Mesendoderm (in vitro differentiated cells): Measurements from ENCODE around the gene MPZL1.

ENCODE experiments used
- DNase-seq: peaks from one replicate; pipeline ENCODE4 v3.0.0; 2013
- H2AK5ac ChIP-seq: 2 replicates; pipeline ENCODE4 v1.6.1; 2013; ENCODE audit warnings: low read length, inconsistent platforms
- H2BK120ac ChIP-seq: 2 replicates; pipeline ENCODE4 v1.6.1; 2013; ENCODE audit warnings: low read depth, mild to moderate bottlenecking, low read length, moderate library complexity, mixed read lengths
- H2BK15ac ChIP-seq: replicated peaks from 2 replicates; pipeline ENCODE4 v1.6.1; 2013; ENCODE audit warnings: low read depth, mild to moderate bottlenecking, moderate library complexity
- H2BK5ac ChIP-seq: 2 replicates; pipeline ENCODE4 v1.6.1; 2013; ENCODE audit warnings: low read length, inconsistent platforms
- H3K18ac ChIP-seq: 2 replicates; pipeline ENCODE4 v1.6.1; 2013; ENCODE audit warnings: mild to moderate bottlenecking, low read length, mixed read lengths
- H3K23ac ChIP-seq: one replicate; pipeline ENCODE4 v1.6.1; 2013; ENCODE audit warnings: low read length
- H3K27ac ChIP-seq: 2 replicates; pipeline ENCODE4 v1.5.1; 2013; ENCODE audit warnings: low read depth, mild to moderate bottlenecking, inconsistent platforms, low read length, moderate library complexity
- H3K27me3 ChIP-seq: 2 replicates; pipeline ENCODE4 v1.6.1; 2013; ENCODE audit warnings: low read length, control low read depth, mild to moderate bottlenecking, inconsistent platforms; ENCODE audit not compliant: insufficient read depth, poor library complexity
- H3K36me3 ChIP-seq: 2 replicates; pipeline ENCODE4 v1.6.1; 2013; ENCODE audit warnings: low read length, inconsistent platforms; ENCODE audit not compliant: control insufficient read depth, insufficient read depth
- H3K4ac ChIP-seq: one replicate; pipeline ENCODE4 v1.6.1; 2013; ENCODE audit warnings: low read depth, mild to moderate bottlenecking, low read length, moderate library complexity
- H3K4me1 ChIP-seq: 2 replicates; pipeline ENCODE4 v1.6.1; 2013; ENCODE audit warnings: low read depth, low read length, inconsistent platforms; ENCODE audit not compliant: control insufficient read depth
- H3K4me2 ChIP-seq: 2 replicates; pipeline ENCODE4 v1.6.1; 2013; ENCODE audit warnings: low read length
- H3K4me3 ChIP-seq: 2 replicates; pipeline ENCODE4 v1.5.1; 2013; ENCODE audit warnings: mild to moderate bottlenecking, low read length
- H3K56ac ChIP-seq: one replicate; pipeline ENCODE4 v1.6.1; 2013; ENCODE audit warnings: low read length
- H3K79me1 ChIP-seq: 2 replicates; pipeline ENCODE4 v1.6.1; 2013; ENCODE audit warnings: low read length, inconsistent platforms
- H3K79me2 ChIP-seq: 2 replicates; pipeline ENCODE4 v1.6.1; 2013; ENCODE audit warnings: mild to moderate bottlenecking, low read length; ENCODE audit not compliant: control insufficient read depth, insufficient read depth
- H3K9ac ChIP-seq: 2 replicates; pipeline ENCODE4 v1.6.1; 2013; ENCODE audit warnings: low read length, inconsistent platforms
- H4K5ac ChIP-seq: one replicate; pipeline ENCODE4 v1.6.1; 2013; ENCODE audit warnings: low read length
- H4K8ac ChIP-seq: one replicate; pipeline ENCODE4 v1.6.1; 2013; ENCODE audit warnings: low read depth, mild to moderate bottlenecking, control low read depth, low read length, moderate library complexity
- WGBS: extraction: QIAGEN DNeasy Blood & Tissue Kit; methylation state at CpG from one replicate; pipeline ENCODE4 v1.1.7; 2013; ENCODE audit warnings: low lambda C conversion rate, missing lambda C conversion rate; ENCODE audit not compliant: insufficient coverage; ENCODE audit errors: extremely low coverage; 5-methylcytosine and 5-hydroxymethylcytosine counted together

The MPZL1 gene

GRCh38 chr1:167705250-167705649, 16.5 kb upstream of the MPZL1 start:
- Histone ChIP-seq H3K18ac (no peak overlapping the region), H3K23ac (no peak overlapping the region), H3K56ac (no peak overlapping the region), H3K27ac (no peak overlapping the region), H3K79me1 (no peaks in the 10 kb centered on the region), H3K27me3 (no peaks in the 10 kb centered on the region), H2BK5ac (no peak overlapping the region), H3K79me2 (no peaks in the 10 kb centered on the region), H3K9ac (no peak overlapping the region), H2BK15ac (no peak overlapping the region), H3K4me3 (no peak overlapping the region), H4K5ac (no peak overlapping the region), H3K4me1 (peaks cover 11% of the 10 kb centered on the region), H3K4me2 (no peak overlapping the region), H2AK5ac (no peak overlapping the region), H3K36me3 (no peaks in the 10 kb centered on the region), H3K4ac (no peak overlapping the region), H2BK120ac (no peak overlapping the region), H4K8ac (no peak overlapping the region)
- peak; percentile 77 for DNase-seq
- no CpG with 5 or more reads among the region's 6 CpGs for WGBS

- no peak overlapping the region for H3K4me2 ChIP-seq
- H3K18ac ChIP-seq = peak overlapping the region; percentile 69
- no peaks in the 10 kb centered on the region for H3K79me1 ChIP-seq
- H3K9ac ChIP-seq = no peak overlapping the region
- H3K56ac ChIP-seq = no peak overlapping the region
- no peak overlapping the region for H2BK120ac ChIP-seq
- no peaks in the 10 kb centered on the region for H3K36me3 ChIP-seq
- H3K4me3 ChIP-seq = no peak overlapping the region
- H2AK5ac ChIP-seq = no peak overlapping the region
- no peaks in the 10 kb centered on the region for H3K27me3 ChIP-seq
- no CpG with 5 or more reads among the region's 2 CpGs for WGBS
- H3K79me2 ChIP-seq = no peaks in the 10 kb centered on the region
- H4K5ac ChIP-seq = no peak overlapping the region
- no peak for DNase-seq
- no peak overlapping the region for H3K23ac ChIP-seq
- peak overlapping the region; percentile 59 for H2BK15ac ChIP-seq
- H3K4ac ChIP-seq = no peak overlapping the region
- no peak overlapping the region for H3K27ac ChIP-seq
- no peak overlapping the region for H4K8ac ChIP-seq
- peaks cover 11% of the 10 kb centered on the region for H3K4me1 ChIP-seq
- H2BK5ac ChIP-seq = no peak overlapping the region
Observed at GRCh38 chr1:167706363-167706762, 15.4 kb upstream of the MPZL1 start.

- peak; percentile 44 for DNase-seq
- H3K23ac ChIP-seq = no peak overlapping the region
- no CpG with 5 or more reads among the region's 10 CpGs for WGBS
- no peak overlapping the region for H4K8ac ChIP-seq
- no peaks in the 10 kb centered on the region for H3K27me3 ChIP-seq
- H2BK120ac ChIP-seq = no peak overlapping the region
- H3K4me3 ChIP-seq = no peak overlapping the region
- H3K4me1 ChIP-seq = peaks cover 11% of the 10 kb centered on the region
- no peak overlapping the region for H2BK5ac ChIP-seq
- H3K9ac ChIP-seq = no peak overlapping the region
- no peak overlapping the region for H3K18ac ChIP-seq
- H3K36me3 ChIP-seq = no peaks in the 10 kb centered on the region
- no peak overlapping the region for H2AK5ac ChIP-seq
- no peak overlapping the region for H3K27ac ChIP-seq
- H3K56ac ChIP-seq = no peak overlapping the region
- no peak overlapping the region for H3K4me2 ChIP-seq
- no peak overlapping the region for H3K4ac ChIP-seq
- no peak overlapping the region for H4K5ac ChIP-seq
- H3K79me2 ChIP-seq = no peaks in the 10 kb centered on the region
- no peaks in the 10 kb centered on the region for H3K79me1 ChIP-seq
- H2BK15ac ChIP-seq = peak overlapping the region; percentile 59
Observed at GRCh38 chr1:167706931-167707877, 14.6 kb upstream of the MPZL1 start.

GRCh38 chr1:167707942-167708341, 13.8 kb upstream of the MPZL1 start:
- no peak overlapping the region for H4K8ac ChIP-seq
- WGBS = no CpG with 5 or more reads among the region's 4 CpGs

GRCh38 chr1:167708940-167709389, 12.8 kb upstream of the MPZL1 start:
- Histone ChIP-seq H3K56ac (no peak overlapping the region), H3K23ac (no peak overlapping the region), H3K27me3 (no peaks in the 10 kb centered on the region), H3K79me2 (no peaks in the 10 kb centered on the region), H3K4ac (no peak overlapping the region), H3K27ac (peak overlapping the region; percentile 13), H3K18ac (no peak overlapping the region), H4K8ac (no peak overlapping the region), H3K4me1 (peaks cover 11% of the 10 kb centered on the region), H3K4me2 (no peak overlapping the region), H3K4me3 (no peak overlapping the region), H4K5ac (no peak overlapping the region), H3K9ac (no peak overlapping the region), H3K36me3 (no peaks in the 10 kb centered on the region), H2BK5ac (no peak overlapping the region), H2AK5ac (no peak overlapping the region), H2BK120ac (no peak overlapping the region), H3K79me1 (no peaks in the 10 kb centered on the region), H2BK15ac (no peak overlapping the region)
- peak; percentile 38 for DNase-seq
- no CpG with 5 or more reads among the region's 3 CpGs for WGBS

More at GRCh38 chr1:167707942-167708341, 13.8 kb upstream of the MPZL1 start:
- Histone ChIP-seq H3K36me3 (no peaks in the 10 kb centered on the region), H3K79me2 (no peaks in the 10 kb centered on the region), H3K4me2 (no peak overlapping the region), H3K27me3 (no peaks in the 10 kb centered on the region), H3K56ac (no peak overlapping the region), H3K9ac (no peak overlapping the region), H4K5ac (no peak overlapping the region), H3K4ac (no peak overlapping the region), H2BK120ac (no peak overlapping the region), H2BK15ac (no peak overlapping the region), H3K23ac (no peak overlapping the region), H2BK5ac (no peak overlapping the region), H3K4me3 (no peak overlapping the region), H3K18ac (no peak overlapping the region), H3K27ac (no peak overlapping the region), H3K4me1 (peaks cover 11% of the 10 kb centered on the region), H2AK5ac (no peak overlapping the region), H3K79me1 (no peaks in the 10 kb centered on the region)
- DNase-seq = peak; percentile 40
